GF-D8 (cell line): ENCODE measurements around the gene RAB34.
"Not testable (repeated sequence)": the region's sequence is repeated elsewhere in the genome, so short reads cannot be mapped to it uniquely, and the experiment has no call there.

Source experiments
- DNase-seq: peaks from one replicate; lab custom pipeline; 2025; lab: John Stamatoyannopoulos, UW

The RAB34 gene

GRCh38 chr17:28746611-28747050 lies 29.0 kb upstream of the RAB34 start:
- DNase-seq = no peak

GRCh38 chr17:28745786-28746411 lies 28.2 kb upstream of the RAB34 start:
- no peak for DNase-seq

GRCh38 chr17:28744972-28745785 lies 27.5 kb upstream of the RAB34 start:
- DNase-seq = no peak

GRCh38 chr17:28744104-28744971 lies 26.7 kb upstream of the RAB34 start:
- no peak for DNase-seq

- peak; percentile 68 for DNase-seq
These were observed 25.8 kb upstream of the RAB34 start, which contains the start of gene TRAF4 for GRCh38 chr17:28743243-28744103. TRAF4 (plus strand) TSS chr17:28744011; CDS start chr17:28744113, 102 bp downstream.

GRCh38 chr17:28741358-28742349 lies 24.0 kb upstream of the RAB34 start:
- DNase-seq = peak; percentile 77

GRCh38 chr17:28740406-28741357 lies 23.0 kb upstream of the RAB34 start:
- no peak for DNase-seq

GRCh38 chr17:28738680-28739384 lies 21.2 kb upstream of the RAB34 start:
- no peak for DNase-seq

GRCh38 chr17:28737770-28738679 lies 20.4 kb upstream of the RAB34 start:
- DNase-seq = peak; percentile 12

GRCh38 chr17:28737316-28737715 lies 19.6 kb upstream of the RAB34 start:
- DNase-seq = no peak

- not testable (repeated sequence) for DNase-seq
These were observed 18.5 kb upstream of the RAB34 start for GRCh38 chr17:28735913-28736769.

GRCh38 chr17:28735242-28735722 lies 17.6 kb upstream of the RAB34 start:
- DNase-seq = peak; percentile 2

GRCh38 chr17:28734712-28735241 lies 17.1 kb upstream of the RAB34 start:
- DNase-seq = no peak

GRCh38 chr17:28733346-28733745 lies 15.7 kb upstream of the RAB34 start:
- DNase-seq = no peak

GRCh38 chr17:28729950-28730330 lies 12.3 kb upstream of the RAB34 start:
- DNase-seq = no peak
